ENCODE measurements around the gene INPP4B.

Gene INPP4B

GRCh38 chr4:142278663-142279062 is 567.4 kb downstream of the INPP4B start:
- DNase-seq: no peak

DNA sequence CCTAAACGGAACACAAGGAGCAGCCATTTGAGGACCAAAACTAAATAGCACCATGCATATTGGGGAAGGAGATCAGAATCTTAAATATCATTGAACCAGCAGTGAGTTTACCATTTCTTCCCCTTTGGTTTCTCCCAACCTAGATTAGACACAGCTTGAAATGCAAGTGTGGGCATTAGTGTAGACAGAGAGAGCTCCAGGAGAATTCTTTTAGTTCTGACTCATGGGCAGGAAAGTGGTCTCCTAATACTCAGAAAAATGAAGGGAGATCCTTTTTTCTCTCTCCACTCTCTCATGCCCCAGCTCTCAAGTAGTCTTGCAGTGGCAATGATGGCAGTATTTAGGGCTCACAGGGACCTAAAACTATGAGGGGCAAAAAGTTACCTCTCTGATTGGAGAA is 567.9 kb downstream of the INPP4B start:
- no peak for DNase-seq

- no peak for DNase-seq
These were observed 572.0 kb downstream of the INPP4B start for GRCh38 chr4:142274137-142274536.

- no peak for DNase-seq
These were observed 573.6 kb downstream of the INPP4B start for GRCh38 chr4:142272452-142272851.

DNA sequence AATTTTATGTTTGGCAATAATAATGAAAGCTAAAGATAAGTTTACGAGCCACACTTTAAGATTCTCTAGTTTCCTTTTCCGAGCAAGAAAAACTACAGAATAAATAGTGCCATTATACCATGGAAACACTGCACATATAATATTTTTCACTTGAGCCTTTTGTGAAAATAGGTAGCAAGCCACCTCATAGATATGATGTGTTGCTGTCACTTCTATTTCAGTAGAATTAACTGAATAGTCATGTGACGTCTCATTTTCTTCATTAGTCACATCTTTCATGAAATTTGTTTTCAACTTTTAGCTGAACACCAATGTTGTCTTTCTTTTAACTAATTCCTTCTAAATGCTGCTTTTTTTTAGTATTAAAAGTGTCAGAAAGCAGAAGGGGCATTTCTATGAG is 574.3 kb downstream of the INPP4B start:
- no peak for DNase-seq

DNA sequence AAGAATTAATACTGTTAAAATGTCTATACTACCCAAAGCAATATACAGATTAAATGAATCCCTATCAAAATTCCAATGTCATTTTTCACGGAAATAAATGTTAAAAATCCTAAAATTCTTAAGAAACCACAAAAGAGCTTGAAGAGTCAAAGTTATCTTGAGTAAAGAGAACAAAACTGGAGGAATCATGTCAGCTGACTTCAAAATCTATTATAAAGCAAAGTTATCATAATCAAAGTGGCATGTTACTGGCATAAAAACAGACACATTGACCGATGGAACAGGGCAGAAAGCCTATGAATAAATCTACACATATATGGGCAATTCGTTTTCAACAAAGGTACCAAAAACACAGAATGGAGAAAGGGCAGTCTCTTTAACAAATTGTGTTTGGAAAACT is 579.0 kb downstream of the INPP4B start:
- no peak for DNase-seq

- no peak for DNase-seq
These were observed 580.2 kb downstream of the INPP4B start for GRCh38 chr4:142265946-142266345.

- DNase-seq: no peak
These were observed 580.6 kb downstream of the INPP4B start for GRCh38 chr4:142265536-142265935.

DNA sequence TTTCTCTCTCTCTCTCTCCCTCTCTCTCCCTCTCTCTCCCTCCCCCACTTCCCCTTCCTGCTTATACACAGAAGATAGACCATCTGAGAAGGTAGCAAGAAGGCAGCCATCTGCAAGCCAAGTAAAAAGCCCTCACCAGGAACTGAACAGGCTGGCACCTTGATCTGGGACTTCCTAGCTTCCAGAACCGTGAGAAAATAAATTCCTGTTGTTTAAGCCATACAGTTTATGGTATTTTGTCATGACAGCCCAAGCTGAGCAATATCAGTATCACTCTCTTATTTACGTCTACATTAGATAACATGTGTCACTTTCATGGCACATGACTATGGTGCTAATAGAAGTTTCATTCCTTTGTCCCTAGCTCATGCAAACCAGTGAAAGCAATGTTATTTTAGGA is 581.1 kb downstream of the INPP4B start:
- no peak for DNase-seq

DNA sequence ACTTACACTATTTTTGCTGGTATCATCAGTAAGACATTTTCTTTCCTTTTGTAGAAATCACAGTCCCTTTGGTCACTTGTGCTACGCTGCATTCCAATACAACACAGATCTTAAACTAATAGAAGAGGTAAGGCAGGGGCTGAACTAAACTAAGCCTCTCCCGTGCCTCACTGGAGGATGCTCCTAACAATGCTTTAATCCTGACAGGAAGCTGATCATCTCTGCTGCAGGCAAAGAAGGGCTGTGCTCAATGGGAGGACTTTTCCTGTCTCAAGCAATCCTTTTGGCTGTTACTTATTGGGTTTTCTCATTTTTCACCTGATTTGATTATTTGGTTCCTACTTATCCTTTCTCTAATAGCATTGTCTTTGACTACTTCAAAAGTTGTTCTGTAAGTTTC is 583.1 kb downstream of the INPP4B start:
- no peak for DNase-seq

DNA sequence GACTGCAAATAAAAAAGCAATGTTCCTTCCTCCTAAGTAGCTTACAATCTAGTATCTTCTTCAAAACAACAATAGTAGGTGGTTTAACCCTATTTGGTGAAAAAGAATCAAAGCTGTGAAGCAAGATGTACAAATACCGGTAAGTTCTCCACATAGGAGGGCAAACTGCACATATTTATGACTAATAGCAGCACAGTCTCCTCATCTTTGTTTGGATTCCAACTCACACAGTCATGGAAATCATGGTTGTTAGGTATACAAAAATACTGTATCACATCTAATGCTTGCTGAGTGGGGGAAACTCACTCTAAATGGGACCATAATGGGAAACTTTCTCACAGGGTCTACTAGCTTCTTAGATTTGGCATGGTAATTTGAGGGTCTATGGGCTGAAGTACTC is 597.2 kb downstream of the INPP4B start:
- DNase-seq: no peak

- no peak for DNase-seq
These were observed 602.8 kb downstream of the INPP4B start for GRCh38 chr4:142243255-142243654.

DNA sequence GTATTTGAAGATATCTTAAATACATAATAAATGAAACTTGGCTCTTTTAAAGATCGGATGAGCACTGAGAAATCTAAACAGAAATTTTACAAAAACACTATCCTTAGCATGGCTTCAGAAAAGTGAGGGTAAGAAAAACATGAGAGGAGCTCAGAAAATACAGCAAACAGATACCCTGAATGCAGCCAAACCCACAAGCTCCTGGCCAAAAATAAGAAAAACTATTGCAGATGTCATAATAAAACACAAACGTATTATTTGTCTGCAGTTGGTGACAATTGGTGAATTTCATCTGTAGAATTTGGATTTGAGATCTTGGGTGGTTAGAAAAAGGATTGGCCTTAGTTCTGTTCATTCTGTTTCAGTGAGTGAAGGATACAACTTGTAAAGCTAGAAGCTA is 603.9 kb downstream of the INPP4B start:
- DNase-seq: no peak

DNA sequence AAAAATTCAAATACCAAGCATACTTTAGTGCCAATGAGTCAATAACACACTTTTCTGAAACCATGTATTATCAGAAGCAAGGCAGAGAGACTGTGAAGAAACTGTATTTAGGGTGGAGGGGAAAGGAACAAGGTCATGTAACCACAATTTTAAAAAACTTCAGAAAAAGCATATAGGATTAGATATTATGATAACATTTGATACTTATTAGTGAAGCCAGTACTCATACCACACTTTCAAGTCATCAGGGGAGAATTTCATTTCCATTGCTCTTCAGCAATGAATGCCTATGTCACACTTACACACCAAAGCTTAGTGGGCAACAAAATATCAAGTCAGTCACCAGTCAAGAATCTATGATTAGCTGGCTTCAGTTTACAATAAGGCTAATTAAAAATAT is 607.5 kb downstream of the INPP4B start:
- no peak for DNase-seq

- no peak for DNase-seq
These were observed 609.8 kb downstream of the INPP4B start for GRCh38 chr4:142236268-142236667.

DNA sequence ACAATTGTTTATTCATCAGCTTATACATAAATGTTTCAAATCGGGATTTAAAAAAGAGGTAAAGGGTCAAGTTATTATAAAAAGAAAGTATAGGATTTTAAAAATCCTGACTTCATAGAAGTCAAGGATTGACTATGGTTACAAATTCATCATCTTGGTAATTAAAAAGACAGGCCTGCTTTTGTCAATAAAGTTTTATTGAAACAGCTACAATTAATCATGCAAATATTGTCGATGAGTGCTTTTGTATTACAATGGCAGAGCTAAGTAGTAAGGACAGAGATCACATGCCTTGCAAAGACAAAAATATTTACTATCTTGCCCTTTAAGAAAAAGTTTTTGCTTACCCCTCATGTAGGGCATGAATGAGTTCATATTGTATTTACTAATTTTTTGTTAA is 614.3 kb downstream of the INPP4B start:
- no peak for DNase-seq

DNA sequence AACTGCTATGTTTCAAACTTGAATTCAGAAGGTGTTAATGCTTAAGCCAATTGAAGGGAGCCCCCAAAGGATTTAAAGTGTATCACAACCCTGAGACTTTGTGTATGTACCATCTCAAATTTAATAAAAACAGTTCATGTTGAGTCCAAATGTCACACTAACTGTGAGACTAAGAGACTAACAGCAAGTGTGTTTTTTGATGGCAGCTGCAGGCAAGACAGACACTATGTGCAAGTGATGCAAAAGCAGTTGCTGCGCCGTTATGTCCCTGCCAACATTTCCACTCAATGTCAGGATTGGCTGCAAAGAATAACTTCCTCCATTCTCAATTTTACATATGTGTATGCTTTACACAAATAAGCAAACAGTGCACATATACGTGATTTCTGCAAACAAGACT is 615.1 kb downstream of the INPP4B start:
- DNase-seq: no peak

GRCh38 chr4:142226014-142226413 is 620.1 kb downstream of the INPP4B start:
- DNase-seq: no peak

- no peak for DNase-seq
These were observed 624.0 kb downstream of the INPP4B start for GRCh38 chr4:142222127-142222526.

- no peak for DNase-seq
These were observed 627.4 kb downstream of the INPP4B start for GRCh38 chr4:142218726-142219125.

DNA sequence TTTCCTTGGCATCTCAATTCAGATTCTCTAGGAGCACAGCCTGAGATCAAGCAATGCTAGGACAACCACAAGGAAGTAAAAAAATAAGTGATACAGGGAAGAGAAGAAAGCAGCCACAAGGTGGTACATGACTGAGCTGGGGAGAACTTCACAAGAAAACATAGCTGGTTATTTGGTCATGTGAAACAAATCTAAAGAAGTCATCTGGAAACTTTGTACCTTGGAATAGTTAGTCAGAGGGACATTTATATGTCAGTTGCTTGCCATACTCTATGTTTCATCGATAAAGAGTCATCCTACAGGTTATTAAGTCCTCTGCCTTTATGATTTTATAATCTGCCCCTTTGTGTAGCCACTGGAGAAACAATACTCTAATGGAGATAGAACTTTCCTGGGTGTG is 634.7 kb downstream of the INPP4B start:
- no peak for DNase-seq

- DNase-seq: no peak
These were observed 642.6 kb downstream of the INPP4B start for GRCh38 chr4:142203505-142203904.

DNA sequence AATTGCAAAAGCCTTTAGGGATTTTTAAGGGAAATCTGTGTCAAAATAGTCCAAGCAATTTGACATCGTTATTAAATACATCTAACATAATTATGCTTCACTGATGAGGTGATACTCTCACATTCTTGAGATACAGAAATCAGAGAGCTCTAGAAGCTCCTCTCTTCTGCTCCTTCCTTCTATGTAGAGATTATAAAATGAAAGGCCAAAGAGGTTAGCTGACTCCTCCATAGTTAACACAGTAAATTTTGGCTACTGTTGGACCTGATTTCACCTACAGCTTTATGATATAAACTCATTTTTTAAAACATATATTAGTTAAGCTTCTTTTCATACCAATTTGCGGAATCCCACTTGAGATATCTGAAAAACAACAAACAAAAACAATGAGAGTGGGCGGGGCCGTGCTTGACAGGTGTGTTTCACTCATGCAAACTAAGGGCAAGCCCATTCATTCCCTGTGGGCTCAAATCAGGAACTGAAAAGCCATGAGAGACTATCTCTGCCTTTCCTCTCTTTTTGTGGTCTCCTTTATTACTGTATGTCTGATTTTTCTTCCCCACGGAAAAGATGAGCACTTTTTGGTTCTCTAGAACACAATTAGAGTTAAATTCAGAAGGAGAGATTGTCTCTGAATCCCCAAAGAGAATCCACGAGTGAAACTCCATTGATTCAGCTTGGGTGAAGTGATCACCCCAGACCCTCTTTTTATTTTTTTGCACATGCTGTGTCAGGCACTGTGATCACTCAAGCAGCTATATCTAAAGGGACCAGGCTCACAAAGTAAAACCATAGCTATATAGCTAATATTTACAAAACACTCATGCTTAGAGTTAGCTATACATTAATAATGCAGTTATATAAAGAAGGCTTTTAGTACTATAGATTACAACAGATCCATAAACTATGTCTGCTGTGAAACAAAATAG is 643.4 kb downstream of the INPP4B start:
- DNase-seq: no peak

DNA sequence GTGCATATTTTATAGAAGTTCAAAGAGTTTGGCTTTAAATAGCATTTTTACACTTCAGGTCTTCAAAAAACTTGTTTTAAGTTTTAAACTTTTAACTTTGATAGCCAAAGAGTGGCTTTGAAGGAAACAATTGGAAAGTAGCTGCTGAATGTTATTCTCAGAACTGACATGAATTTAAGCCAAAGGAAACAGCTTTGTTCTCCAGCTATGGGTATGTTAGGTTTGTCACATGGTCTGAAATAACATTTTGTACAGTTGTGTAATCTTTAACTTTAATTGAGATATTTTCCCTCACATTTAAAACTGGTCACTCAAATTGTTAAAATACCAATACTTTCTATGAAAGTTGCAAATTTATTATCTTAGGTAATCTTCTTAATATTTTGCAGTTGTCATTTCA is 645.1 kb downstream of the INPP4B start:
- DNase-seq: no peak

DNA sequence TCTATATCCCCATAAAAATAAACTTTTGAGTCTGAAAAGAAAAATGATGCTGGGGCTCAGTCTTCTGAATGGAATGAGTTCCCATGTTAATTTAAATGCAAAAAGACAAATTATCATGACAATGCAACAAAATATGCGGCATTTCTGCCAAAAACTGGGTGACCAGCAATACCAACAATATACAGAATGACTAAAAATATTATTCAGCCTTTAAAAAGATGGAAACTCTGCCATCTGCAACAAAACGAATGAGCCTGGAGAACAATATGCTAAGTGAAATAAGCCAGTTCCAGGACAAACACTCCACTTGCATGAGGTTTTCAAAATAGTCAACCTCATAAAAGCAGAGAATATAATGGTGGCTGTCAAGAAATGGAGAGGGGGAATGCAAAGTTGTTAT is 651.2 kb downstream of the INPP4B start:
- DNase-seq: no peak
